ENCODE measurements around the gene CALD1. TPM values are rescaled to one million over a fixed set of nuclear protein-coding genes. Genes with fewer than 3 reads are reported as not detected.
"Not testable (repeated sequence)": the region's sequence is repeated elsewhere in the genome, so short reads cannot be mapped to it uniquely, and the experiment has no call there.

CALD1 gene
- total and polyA plus RNA-seq, 2 experiments from 2014 or later = 132 to 842 TPM

GRCh38 chr7:134968110-134968509 lies 188.7 kb downstream of the CALD1 start (continued):
- TF ChIP-seq ZNF331 (CRISPR knock-in tag; IDR thresholded peaks at IDR 0.05; ENCODE audit: low read depth) (no peak), POLR2AphosphoS5 (IDR thresholded peaks at IDR 0.05; ENCODE audit: low read depth) (no peak), CREB1 (CRISPR knock-in tag; IDR thresholded peaks at IDR 0.05; ENCODE audit: low read depth) (no peak), JUNB (IDR thresholded peaks at IDR 0.05; ENCODE audit: unreplicated experiment) (no peak), NANOG (IDR thresholded peaks at IDR 0.05; ENCODE audit: borderline replicate concordance) (no peak), EZH2 (IDR thresholded peaks at IDR 0.05; ENCODE audit: low read depth, unreplicated experiment) (no peak), STAT1 (IDR thresholded peaks at IDR 0.05; ENCODE audit: unreplicated experiment) (no peak)

GRCh38 chr7:134981645-134982044 lies 202.2 kb downstream of the CALD1 start:
- not testable (repeated sequence) for H4K20me1 ChIP-seq (replicated peaks; ENCODE audit: insufficient read depth); DNase-seq (ENCODE audit: low spot score); H3K79me2 ChIP-seq (replicated peaks; ENCODE audit: insufficient read depth); H3K27me3 Mint-ChIP-seq (ENCODE audit: insufficient read depth, low read depth, poor library complexity); H3K4me3 Mint-ChIP-seq; H3K4me1 Mint-ChIP-seq; H3K36me3 Mint-ChIP-seq (ENCODE audit: low read depth); ATAC-seq; H3K27ac Mint-ChIP-seq; H3K27ac ChIP-seq (ENCODE audit: low read depth); H3F3A ChIP-seq (replicated peaks; ENCODE audit: low read depth); H3K4me3 ChIP-seq; H3K9me2 ChIP-seq (ENCODE audit: insufficient read depth); H3K4me1 ChIP-seq (ENCODE audit: insufficient read depth); H2AFZ ChIP-seq; H3K36me3 ChIP-seq (ENCODE audit: insufficient read depth); H3K27me3 ChIP-seq (ENCODE audit: insufficient read depth); H3K4me2 ChIP-seq
- peaks cover 23% of the 10 kb centered on the region for H3K9me3 Mint-ChIP-seq

- Mint-ChIP-seq H3K4me3 (peak overlapping the region; percentile 95), H3K27me3 (ENCODE audit: insufficient read depth, low read depth, poor library complexity) (peaks cover 4% of the 10 kb centered on the region), H3K9me3 (no peaks in the 10 kb centered on the region; the same call in 2 of the 3 replicates), H3K4me1 (peaks cover 9% of the 10 kb centered on the region; the same call in 2 of the 3 replicates), H3K36me3 (ENCODE audit: low read depth) (peaks cover 6% of the 10 kb centered on the region; the same call in 2 of the 3 replicates), H3K27ac (peak overlapping the region; percentile 98)
- TF ChIP-seq CTCF (conservative IDR thresholded peaks at IDR 0.05; ENCODE audit: low read depth in 2 of 2) (peak in 1 of 2 experiments; percentile 29; a peak in 2 of 4 replicates), NANOG (IDR thresholded peaks at IDR 0.05; ENCODE audit: borderline replicate concordance) (no peak)
- no peak overlapping the region; the same call in 1 of the 2 replicates for H2AFZ ChIP-seq
- H3K27ac ChIP-seq (ENCODE audit: low read depth) = no peak overlapping the region
- ATAC-seq = no peak
- H3K4me1 ChIP-seq (ENCODE audit: insufficient read depth) = peaks cover 7% of the 10 kb centered on the region; the same call in 1 of the 2 replicates
- no peaks in the 10 kb centered on the region for H3K9me2 ChIP-seq (ENCODE audit: insufficient read depth)
- H3K36me3 ChIP-seq (ENCODE audit: insufficient read depth) = peaks cover 11% of the 10 kb centered on the region; the same call in 1 of the 2 replicates
- H3K27me3 ChIP-seq (ENCODE audit: insufficient read depth) = no peaks in the 10 kb centered on the region
- peak overlapping the region; percentile 87 for H3K4me2 ChIP-seq
- H3K79me2 ChIP-seq (replicated peaks; ENCODE audit: insufficient read depth) = peaks cover 11% of the 10 kb centered on the region
- H3F3A ChIP-seq (replicated peaks; ENCODE audit: low read depth) = no peaks in the 10 kb centered on the region
- peak overlapping the region; percentile 61 for H3K4me3 ChIP-seq
- no peak for DNase-seq (ENCODE audit: low spot score)
- H4K20me1 ChIP-seq (replicated peaks; ENCODE audit: insufficient read depth) = no peaks in the 10 kb centered on the region
Measured at GRCh38 chr7:134985894-134986362, 206.5 kb downstream of the CALD1 start.

All from GM23338 (cell line).